ENCODE data around the gene MMP3. TPM values are rescaled to one million over a fixed set of nuclear protein-coding genes. Genes with fewer than 3 reads are reported as not detected.
"Not testable (repeated sequence)": the region's sequence is repeated elsewhere in the genome, so short reads cannot be mapped to it uniquely, and the experiment has no call there.

The MMP3 gene
- total RNA-seq: not detected

DNA sequence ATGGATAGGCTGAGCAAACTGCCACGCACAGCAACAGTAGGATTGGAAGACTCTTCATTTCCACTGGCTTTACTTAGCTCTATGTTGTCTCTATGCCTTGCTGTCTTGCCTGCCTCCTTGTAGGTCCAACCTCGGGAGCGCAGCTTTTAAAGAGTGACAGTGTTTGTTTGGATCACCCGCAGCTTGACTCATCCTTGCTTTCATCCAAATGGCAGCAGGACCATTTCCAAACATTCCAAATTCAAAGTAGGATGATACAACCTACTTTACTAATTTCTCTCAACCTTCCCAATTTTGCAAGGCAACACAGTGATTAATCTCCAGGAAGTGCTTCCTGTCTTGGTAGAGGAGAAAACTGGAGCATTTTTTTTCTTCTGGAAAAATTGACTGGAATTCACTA, at the start of gene MMP3:
MMP3 (minus strand) TSS at position 121 of the 400 bp plus-strand sequence; CDS start at position 58, 63 bp downstream.
- no peaks in the 10 kb centered on the region for H3K9me3 Mint-ChIP-seq
- H3K4me1 Mint-ChIP-seq (ENCODE audit: low read depth): no peaks in the 10 kb centered on the region
- ATAC-seq (replicated peaks in 1 of 2): no peak

DNA sequence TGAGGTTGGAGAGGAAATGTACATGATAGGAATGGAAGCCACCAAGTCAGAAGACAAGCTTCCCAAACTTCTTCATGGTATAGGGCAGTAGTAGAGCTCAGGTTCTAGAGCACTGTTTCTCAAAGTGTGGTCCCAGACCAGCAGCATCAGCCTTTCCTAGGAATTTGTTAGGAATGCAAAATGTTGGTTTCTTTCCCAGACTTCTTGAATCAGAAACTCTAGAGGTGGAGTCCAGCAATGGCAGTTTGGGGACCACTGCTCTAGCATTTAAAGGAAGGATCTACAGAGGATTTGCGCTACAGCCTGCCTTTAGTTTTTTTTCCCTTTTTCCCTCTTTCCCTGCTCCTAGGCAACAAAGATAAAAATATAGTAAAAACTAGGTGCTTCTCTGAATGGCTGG, 48.3 kb upstream of the MMP3 start:
- H3K4me3 Mint-ChIP-seq: no peak overlapping the region
- DNase-seq (no peak), ATAC-seq (replicated peaks in 1 of 2) (no peak)
- H3K4me1 Mint-ChIP-seq (ENCODE audit: low read depth): no peaks in the 10 kb centered on the region
- peaks cover 2 to 4% of the 10 kb centered on the region in 2 donors for H3K36me3 Mint-ChIP-seq (ENCODE audit: insufficient read depth in 2 of 2)
- no peak overlapping the region for H3K27ac Mint-ChIP-seq
- H3K27me3 Mint-ChIP-seq (ENCODE audit: low read depth): peaks cover 8% of the 10 kb centered on the region
- peaks cover 4 to 5% of the 10 kb centered on the region in 2 donors for H3K9me3 Mint-ChIP-seq

More for the DNA sequence above, at the start of gene MMP3:
- no peak within 1 kb of the TSS for H3K27ac Mint-ChIP-seq
- DNase-seq: no peak
- no peaks in the 10 kb centered on the region for H3K27me3 Mint-ChIP-seq (ENCODE audit: low read depth)
- H3K36me3 Mint-ChIP-seq (ENCODE audit: insufficient read depth in 2 of 2): no peaks in the 10 kb centered on the region
- H3K4me3 Mint-ChIP-seq: no peak within 1 kb of the TSS

DNA sequence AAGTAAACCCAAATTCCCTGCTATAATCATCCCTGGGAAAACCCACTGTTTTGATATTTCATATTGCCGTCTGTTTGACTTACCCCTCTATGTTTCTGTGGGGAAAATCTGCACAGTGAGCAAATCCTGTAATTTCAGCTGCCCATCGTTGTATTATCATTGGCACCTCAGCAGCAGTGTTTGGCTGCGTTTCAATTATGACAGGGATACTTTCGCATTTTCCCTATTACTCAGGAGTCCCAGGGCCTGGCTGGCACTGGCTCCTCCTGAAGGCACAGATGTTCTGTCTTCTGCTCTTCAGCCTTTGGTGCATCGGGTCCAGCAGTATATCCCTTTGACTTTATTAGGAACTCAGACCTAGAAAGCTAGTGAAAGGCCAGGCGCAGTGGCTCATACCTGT, 43.6 kb upstream of the MMP3 start:
- H3K4me1 Mint-ChIP-seq (ENCODE audit: low read depth): no peaks in the 10 kb centered on the region
- H3K9me3 Mint-ChIP-seq: peaks cover 0 to 1% of the 10 kb centered on the region in 2 donors
- ATAC-seq (replicated peaks in 1 of 2) (no peak), DNase-seq (no peak)
- H3K27me3 Mint-ChIP-seq (ENCODE audit: low read depth): peaks cover 8% of the 10 kb centered on the region
- no peaks in the 10 kb centered on the region for H3K36me3 Mint-ChIP-seq (ENCODE audit: insufficient read depth in 2 of 2)
- no peak overlapping the region for H3K4me3 Mint-ChIP-seq
- no peak overlapping the region for H3K27ac Mint-ChIP-seq

DNA sequence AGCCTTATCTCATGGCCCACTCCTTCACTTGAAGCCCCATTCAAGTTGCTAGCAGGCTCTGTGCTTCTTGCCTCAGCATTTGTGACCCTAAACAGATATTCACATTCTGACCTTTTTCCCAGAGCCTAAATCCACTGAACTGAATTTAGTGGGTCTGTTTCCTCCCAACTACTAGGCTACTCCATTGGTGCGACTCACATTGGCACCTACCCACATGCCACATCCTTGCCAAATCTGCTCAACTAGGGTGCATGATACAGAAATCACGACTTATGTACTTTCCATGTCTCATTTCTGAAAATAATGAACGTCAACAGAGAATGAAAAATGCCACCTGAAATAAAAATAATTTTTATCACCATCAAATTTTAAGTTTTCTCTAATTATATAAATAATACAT, 39.7 kb upstream of the MMP3 start:
- Mint-ChIP-seq H3K9me3 (peaks cover 0 to 1% of the 10 kb centered on the region in 2 donors), H3K27ac (peak overlapping the region; percentile 0), H3K27me3 (ENCODE audit: low read depth) (no peaks in the 10 kb centered on the region), H3K4me3 (no peak overlapping the region), H3K36me3 (ENCODE audit: insufficient read depth in 2 of 2) (no peaks in the 10 kb centered on the region), H3K4me1 (ENCODE audit: low read depth) (no peaks in the 10 kb centered on the region)
- DNase-seq (peak in 1 of 2 donors; percentile 8), ATAC-seq (replicated peaks in 1 of 2) (peak; percentile 47 to 63)

DNA sequence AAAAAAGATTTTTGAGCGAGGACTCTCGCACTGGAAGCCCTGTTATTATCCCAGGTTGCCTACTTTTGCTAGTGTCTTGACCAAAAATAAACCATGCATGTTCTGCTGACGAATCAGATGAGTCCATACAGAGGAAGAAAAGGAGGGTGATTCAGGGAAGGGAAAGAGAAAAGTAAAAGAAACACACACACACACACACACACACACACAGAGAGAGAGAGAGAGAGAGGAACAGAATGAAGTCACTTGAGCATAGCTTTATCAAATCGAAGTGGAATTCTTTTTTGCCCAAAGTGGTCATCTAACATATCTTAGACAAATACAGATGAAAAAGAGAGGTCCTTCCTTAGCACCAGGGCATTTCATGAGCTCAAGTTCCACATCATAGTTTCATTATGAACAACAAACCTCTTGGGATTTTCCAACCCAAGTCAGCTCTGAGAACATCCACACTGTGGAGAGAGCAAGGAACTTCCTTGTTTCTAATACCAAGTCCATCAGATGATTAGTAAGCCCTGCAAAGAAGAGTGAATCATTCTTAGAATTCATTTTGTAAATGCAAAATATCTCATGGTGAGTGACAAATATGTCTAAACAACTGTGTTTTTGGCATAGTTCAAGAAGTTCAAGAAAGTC, 39.1 kb upstream of the MMP3 start:
- Mint-ChIP-seq H3K4me3 (no peak overlapping the region), H3K9me3 (peaks cover 0 to 1% of the 10 kb centered on the region in 2 donors), H3K27me3 (ENCODE audit: low read depth) (no peaks in the 10 kb centered on the region), H3K36me3 (ENCODE audit: insufficient read depth in 2 of 2) (no peaks in the 10 kb centered on the region), H3K4me1 (ENCODE audit: low read depth) (no peaks in the 10 kb centered on the region), H3K27ac (peak overlapping the region; percentile 8)
- ATAC-seq (replicated peaks in 1 of 2) (peak; percentile 64 to 85), DNase-seq (no peak)

DNA sequence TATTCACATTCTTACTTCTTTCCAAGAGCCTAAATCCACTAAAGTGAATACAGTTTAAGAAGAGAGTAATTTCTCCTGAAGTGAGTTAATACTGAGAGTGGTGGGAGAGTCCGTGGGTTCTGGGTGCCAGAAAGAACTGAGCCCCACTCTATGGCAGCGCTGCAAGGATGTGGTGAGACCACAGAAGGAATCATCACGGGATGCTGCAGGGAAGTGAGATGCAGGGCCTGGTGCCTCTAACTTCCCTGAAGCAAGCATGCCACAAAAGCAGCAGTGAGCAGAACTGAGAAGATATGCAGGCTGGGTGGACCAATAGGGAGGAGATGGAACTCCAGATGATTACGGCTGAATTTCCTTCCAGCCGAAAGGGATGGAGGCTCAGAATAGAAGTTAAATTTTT, 36.4 kb upstream of the MMP3 start:
- Mint-ChIP-seq H3K27ac (no peak overlapping the region), H3K4me3 (no peak overlapping the region), H3K36me3 (ENCODE audit: insufficient read depth in 2 of 2) (no peaks in the 10 kb centered on the region), H3K9me3 (peaks cover 0 to 1% of the 10 kb centered on the region in 2 donors), H3K4me1 (ENCODE audit: low read depth) (no peaks in the 10 kb centered on the region), H3K27me3 (ENCODE audit: low read depth) (no peaks in the 10 kb centered on the region)
- no peak for DNase-seq
- ATAC-seq (replicated peaks in 1 of 2): no peak

DNA sequence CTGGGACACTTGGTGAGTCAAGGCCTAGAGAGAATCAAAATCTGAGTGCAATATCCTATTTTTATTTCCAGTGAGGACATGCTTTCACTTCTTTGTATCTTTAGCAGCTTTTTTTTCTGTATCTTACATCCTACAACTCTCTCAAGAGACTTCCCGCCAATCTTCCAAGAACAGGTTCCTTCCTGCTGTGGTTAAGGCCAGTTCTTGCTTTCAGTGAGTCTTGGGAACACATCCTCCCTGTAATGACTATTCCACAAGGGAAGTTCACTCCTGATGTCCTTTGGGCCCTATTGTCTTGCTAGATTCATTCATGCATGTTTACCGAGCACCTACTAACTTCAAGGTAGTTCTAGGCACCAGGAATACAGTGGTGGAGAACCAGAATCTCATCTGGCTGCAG, 35.2 kb upstream of the MMP3 start:
- ATAC-seq (replicated peaks in 1 of 2): no peak
- no peaks in the 10 kb centered on the region for H3K36me3 Mint-ChIP-seq (ENCODE audit: insufficient read depth in 2 of 2)

DNA sequence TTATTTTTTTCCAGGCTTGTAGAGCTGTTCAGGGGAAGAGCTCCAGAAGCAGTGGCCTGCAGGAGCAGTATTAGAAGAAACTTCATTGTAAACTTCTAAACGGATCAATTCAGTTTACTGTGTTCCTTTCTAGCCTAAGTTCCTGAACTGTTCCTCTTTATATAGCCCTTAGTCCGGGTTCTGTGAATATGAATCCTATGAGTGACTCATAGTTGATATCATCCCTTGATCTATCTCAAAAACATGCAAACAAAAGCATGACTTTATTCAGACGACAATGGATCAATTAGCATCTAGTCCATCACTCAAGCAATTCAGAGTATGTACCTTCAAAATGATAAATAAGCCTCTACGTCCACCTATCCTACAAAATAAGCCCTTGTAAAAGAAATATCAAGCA, 31.4 kb upstream of the MMP3 start, which contains the start of gene MMP12:
MMP12 (minus strand) TSS at position 131 of the 400 bp plus-strand sequence; CDS start at position 86, 45 bp downstream.
- H3K27me3 Mint-ChIP-seq (ENCODE audit: low read depth): no peaks in the 10 kb centered on the region

More for the DNA sequence above, 35.2 kb upstream of the MMP3 start:
- Mint-ChIP-seq H3K4me1 (ENCODE audit: low read depth) (no peaks in the 10 kb centered on the region), H3K27me3 (ENCODE audit: low read depth) (no peaks in the 10 kb centered on the region), H3K9me3 (no peaks in the 10 kb centered on the region), H3K4me3 (no peak overlapping the region), H3K27ac (no peak overlapping the region)
- DNase-seq: no peak

GRCh38 chr11:102869354-102869964, 26.1 kb upstream of the MMP3 start:
- not testable (repeated sequence) for H3K4me1 Mint-ChIP-seq (ENCODE audit: low read depth); H3K27ac Mint-ChIP-seq; H3K36me3 Mint-ChIP-seq (ENCODE audit: insufficient read depth in 2 of 2); H3K9me3 Mint-ChIP-seq; ATAC-seq (replicated peaks in 1 of 2); H3K4me3 Mint-ChIP-seq; DNase-seq; H3K27me3 Mint-ChIP-seq (ENCODE audit: low read depth)

More for the DNA sequence above, 31.4 kb upstream of the MMP3 start, which contains the start of gene MMP12:
- Mint-ChIP-seq H3K27ac (no peak within 1 kb of the TSS), H3K4me3 (no peak within 1 kb of the TSS), H3K4me1 (ENCODE audit: low read depth) (no peaks in the 10 kb centered on the region), H3K9me3 (no peaks in the 10 kb centered on the region), H3K36me3 (ENCODE audit: insufficient read depth in 2 of 2) (no peaks in the 10 kb centered on the region)
- no peak for DNase-seq
- ATAC-seq (replicated peaks in 1 of 2): no peak

- H3K36me3 Mint-ChIP-seq (ENCODE audit: insufficient read depth in 2 of 2): no peaks in the 10 kb centered on the region
- H3K9me3 Mint-ChIP-seq: no peaks in the 10 kb centered on the region
- H3K4me1 Mint-ChIP-seq (ENCODE audit: low read depth): no peaks in the 10 kb centered on the region
- H3K4me3 Mint-ChIP-seq: no peak overlapping the region
- no peaks in the 10 kb centered on the region for H3K27me3 Mint-ChIP-seq (ENCODE audit: low read depth)
- H3K27ac Mint-ChIP-seq: no peak overlapping the region
- ATAC-seq (replicated peaks in 1 of 2): no peak
- no peak for DNase-seq
These were observed 24.9 kb upstream of the MMP3 start for GRCh38 chr11:102868339-102868738.

GRCh38 chr11:102864724-102865123, 21.3 kb upstream of the MMP3 start:
- H3K36me3 Mint-ChIP-seq (ENCODE audit: insufficient read depth in 2 of 2): no peaks in the 10 kb centered on the region
- no peak overlapping the region for H3K27ac Mint-ChIP-seq
- no peaks in the 10 kb centered on the region for H3K9me3 Mint-ChIP-seq
- no peaks in the 10 kb centered on the region for H3K27me3 Mint-ChIP-seq (ENCODE audit: low read depth)
- DNase-seq (no peak), ATAC-seq (replicated peaks in 1 of 2) (no peak)
- no peak overlapping the region for H3K4me3 Mint-ChIP-seq
- H3K4me1 Mint-ChIP-seq (ENCODE audit: low read depth): no peaks in the 10 kb centered on the region

GRCh38 chr11:102853956-102854355, 10.5 kb upstream of the MMP3 start:
- DNase-seq (no peak), ATAC-seq (replicated peaks in 1 of 2) (no peak)
- H3K27ac Mint-ChIP-seq: no peak overlapping the region
- H3K9me3 Mint-ChIP-seq: no peaks in the 10 kb centered on the region
- no peak overlapping the region for H3K4me3 Mint-ChIP-seq
- H3K36me3 Mint-ChIP-seq (ENCODE audit: insufficient read depth in 2 of 2): no peaks in the 10 kb centered on the region
- no peaks in the 10 kb centered on the region for H3K27me3 Mint-ChIP-seq (ENCODE audit: low read depth)
- no peaks in the 10 kb centered on the region for H3K4me1 Mint-ChIP-seq (ENCODE audit: low read depth)

DNA sequence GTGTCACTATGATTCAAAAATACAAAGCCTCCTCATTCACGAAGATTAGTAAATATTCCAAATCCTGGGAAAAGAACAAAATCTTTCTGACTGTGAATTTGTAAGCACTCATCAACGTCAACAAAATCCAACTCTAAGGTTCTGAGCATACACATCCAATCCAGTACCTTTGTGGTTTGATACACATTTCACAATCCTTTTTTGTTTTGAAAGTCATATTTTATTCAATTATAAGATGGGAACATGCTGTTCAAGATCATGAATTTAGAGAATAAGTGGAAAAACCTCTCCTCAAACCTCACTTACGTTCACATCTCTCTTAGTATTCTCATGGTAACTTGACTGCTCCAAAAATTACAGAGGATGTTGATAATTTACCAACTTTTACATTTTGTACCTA, 9.6 kb upstream of the MMP3 start:
- H3K4me3 Mint-ChIP-seq: no peak overlapping the region
- H3K4me1 Mint-ChIP-seq (ENCODE audit: low read depth): no peaks in the 10 kb centered on the region
- ATAC-seq (replicated peaks in 1 of 2) (no peak), DNase-seq (no peak)
- H3K36me3 Mint-ChIP-seq (ENCODE audit: insufficient read depth in 2 of 2): no peaks in the 10 kb centered on the region
- no peaks in the 10 kb centered on the region for H3K9me3 Mint-ChIP-seq
- H3K27me3 Mint-ChIP-seq (ENCODE audit: low read depth): no peaks in the 10 kb centered on the region
- H3K27ac Mint-ChIP-seq: no peak overlapping the region
